Measurements from ENCODE around the gene SAMD1. TPM values are rescaled to one million over a fixed set of nuclear protein-coding genes. Genes with fewer than 3 reads are reported as not detected.

Gene SAMD1
- total and polyA plus RNA-seq, 2 of the 8 experiments (the other 6 are each of a cell fraction or from before 2014, with no cell fraction given): 40.0 to 100 TPM

- no peak for TF ChIP-seq CHD2 (IDR thresholded peaks at IDR 0.05; ENCODE audit: low read length)
- no peak for TF ChIP-seq RAD21 (IDR thresholded peaks at IDR 0.05 in 1 of 2, conservative IDR thresholded peaks at IDR 0.05 in 1 of 2; ENCODE audit: low read depth in 2 of 2, low read length in 2 of 2)
These were observed 26.0 kb upstream of the SAMD1 start (continued) for GRCh38 chr19:14116525-14116917.
